ENCODE measurements around the gene CBFA2T3.

Gene CBFA2T3

DNA sequence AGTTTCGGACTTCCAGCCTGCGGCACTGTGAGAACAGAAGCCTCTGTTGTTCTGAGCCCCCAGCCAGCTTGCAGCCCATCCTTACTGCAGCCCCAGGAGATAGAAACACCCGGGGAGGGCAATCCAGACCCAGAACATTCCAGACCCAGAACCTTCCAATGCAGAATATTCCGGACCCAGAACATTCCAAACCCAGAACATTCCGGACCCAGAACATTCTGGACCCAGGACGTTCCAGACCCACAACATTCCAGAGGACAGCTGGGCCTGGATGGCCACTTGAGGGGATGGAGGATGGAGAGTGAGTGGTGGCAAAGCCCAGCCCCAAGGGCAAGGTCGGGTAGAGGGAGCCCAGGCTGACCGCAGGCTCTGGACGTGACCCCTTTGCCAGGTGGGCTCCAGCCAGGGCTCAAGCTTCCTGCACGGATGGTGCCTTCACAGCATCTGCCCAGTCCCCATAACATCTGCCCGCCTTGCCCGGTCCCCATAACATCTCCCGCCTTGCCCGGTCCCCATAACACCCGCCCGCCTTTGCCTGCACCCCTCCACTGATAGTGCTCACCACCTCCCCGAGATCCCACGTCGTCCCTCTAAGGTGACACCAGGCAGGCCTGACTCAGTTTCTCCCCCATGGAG is 3.5 kb downstream of the CBFA2T3 start:
- Histone ChIP-seq H3K36me3 (replicated peaks; ENCODE audit: low read depth, low read length) (peaks cover 11% of the 10 kb centered on the region), H3K27me3 (ENCODE audit: low read depth, low read length) (no peaks in the 10 kb centered on the region), H3K9ac (ENCODE audit: low read length) (peak overlapping the region; percentile 92; the same call in 1 of the 2 replicates), H4K20me1 (ENCODE audit: insufficient read depth, low read length) (no peaks in the 10 kb centered on the region), H3K4me3 (ENCODE audit: low read length) (peak overlapping the region; percentile 65), H3K9me3 (ENCODE audit: insufficient read depth, low read length) (no peaks in the 10 kb centered on the region), H2AFZ (ENCODE audit: low read depth, low read length) (no peak overlapping the region), H3K4me1 (ENCODE audit: low read length) (peaks cover 100% of the 10 kb centered on the region), H3K27ac (ENCODE audit: low read length) (peak overlapping the region; percentile 91), H3K79me2 (ENCODE audit: low read length) (peaks cover 56% of the 10 kb centered on the region), H3K4me2 (ENCODE audit: low read length) (peak overlapping the region; percentile 62)
- no peak for TF ChIP-seq EZH2phosphoT487 (IDR thresholded peaks at IDR 0.05; ENCODE audit: low read depth)
- TF ChIP-seq, protein P1, sequence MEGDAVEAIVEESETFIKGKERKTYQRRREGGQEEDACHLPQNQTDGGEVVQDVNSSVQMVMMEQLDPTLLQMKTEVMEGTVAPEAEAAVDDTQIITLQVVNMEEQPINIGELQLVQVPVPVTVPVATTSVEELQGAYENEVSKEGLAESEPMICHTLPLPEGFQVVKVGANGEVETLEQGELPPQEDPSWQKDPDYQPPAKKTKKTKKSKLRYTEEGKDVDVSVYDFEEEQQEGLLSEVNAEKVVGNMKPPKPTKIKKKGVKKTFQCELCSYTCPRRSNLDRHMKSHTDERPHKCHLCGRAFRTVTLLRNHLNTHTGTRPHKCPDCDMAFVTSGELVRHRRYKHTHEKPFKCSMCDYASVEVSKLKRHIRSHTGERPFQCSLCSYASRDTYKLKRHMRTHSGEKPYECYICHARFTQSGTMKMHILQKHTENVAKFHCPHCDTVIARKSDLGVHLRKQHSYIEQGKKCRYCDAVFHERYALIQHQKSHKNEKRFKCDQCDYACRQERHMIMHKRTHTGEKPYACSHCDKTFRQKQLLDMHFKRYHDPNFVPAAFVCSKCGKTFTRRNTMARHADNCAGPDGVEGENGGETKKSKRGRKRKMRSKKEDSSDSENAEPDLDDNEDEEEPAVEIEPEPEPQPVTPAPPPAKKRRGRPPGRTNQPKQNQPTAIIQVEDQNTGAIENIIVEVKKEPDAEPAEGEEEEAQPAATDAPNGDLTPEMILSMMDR (IDR thresholded peaks at IDR 0.05; ENCODE audit: low read depth, low read length): no peak

GRCh38 chr16:88973007-88973410 is 4.0 kb downstream of the CBFA2T3 start:
- Histone ChIP-seq H3K36me3 (replicated peaks; ENCODE audit: low read depth, low read length) (peaks cover 11% of the 10 kb centered on the region), H3K27me3 (ENCODE audit: low read depth, low read length) (no peaks in the 10 kb centered on the region), H3K27ac (ENCODE audit: low read length) (peak overlapping the region; percentile 91), H4K20me1 (ENCODE audit: insufficient read depth, low read length) (no peaks in the 10 kb centered on the region), H3K4me3 (ENCODE audit: low read length) (peak overlapping the region; percentile 65), H2AFZ (ENCODE audit: low read depth, low read length) (no peak overlapping the region), H3K9me3 (ENCODE audit: insufficient read depth, low read length) (no peaks in the 10 kb centered on the region), H3K4me2 (ENCODE audit: low read length) (peak overlapping the region; percentile 62), H3K9ac (ENCODE audit: low read length) (peak overlapping the region; percentile 92), H3K79me2 (ENCODE audit: low read length) (peaks cover 56% of the 10 kb centered on the region), H3K4me1 (ENCODE audit: low read length) (peaks cover 100% of the 10 kb centered on the region)
- TF ChIP-seq, protein P1 (IDR thresholded peaks at IDR 0.05; ENCODE audit: low read depth, low read length): no peak
- no peak for TF ChIP-seq EZH2phosphoT487 (IDR thresholded peaks at IDR 0.05; ENCODE audit: low read depth)

- peaks cover 12% of the 10 kb centered on the region for H3K36me3 ChIP-seq (replicated peaks; ENCODE audit: low read depth, low read length)
- no peaks in the 10 kb centered on the region for H4K20me1 ChIP-seq (ENCODE audit: insufficient read depth, low read length)
- H3K79me2 ChIP-seq (ENCODE audit: low read length): peaks cover 56% of the 10 kb centered on the region
- peak overlapping the region; percentile 92 for H3K9ac ChIP-seq (ENCODE audit: low read length)
- no peak for TF ChIP-seq EZH2phosphoT487 (IDR thresholded peaks at IDR 0.05; ENCODE audit: low read depth)
- H3K27me3 ChIP-seq (ENCODE audit: low read depth, low read length): no peaks in the 10 kb centered on the region
- peak overlapping the region; percentile 65 for H3K4me3 ChIP-seq (ENCODE audit: low read length)
- no peaks in the 10 kb centered on the region for H3K9me3 ChIP-seq (ENCODE audit: insufficient read depth, low read length)
- peak overlapping the region; percentile 62 for H3K4me2 ChIP-seq (ENCODE audit: low read length)
- H3K4me1 ChIP-seq (ENCODE audit: low read length): peaks cover 100% of the 10 kb centered on the region
- peak overlapping the region; percentile 91 for H3K27ac ChIP-seq (ENCODE audit: low read length)
- no peak overlapping the region for H2AFZ ChIP-seq (ENCODE audit: low read depth, low read length)
These were observed 4.7 kb downstream of the CBFA2T3 start for GRCh38 chr16:88972349-88972748.

DNA sequence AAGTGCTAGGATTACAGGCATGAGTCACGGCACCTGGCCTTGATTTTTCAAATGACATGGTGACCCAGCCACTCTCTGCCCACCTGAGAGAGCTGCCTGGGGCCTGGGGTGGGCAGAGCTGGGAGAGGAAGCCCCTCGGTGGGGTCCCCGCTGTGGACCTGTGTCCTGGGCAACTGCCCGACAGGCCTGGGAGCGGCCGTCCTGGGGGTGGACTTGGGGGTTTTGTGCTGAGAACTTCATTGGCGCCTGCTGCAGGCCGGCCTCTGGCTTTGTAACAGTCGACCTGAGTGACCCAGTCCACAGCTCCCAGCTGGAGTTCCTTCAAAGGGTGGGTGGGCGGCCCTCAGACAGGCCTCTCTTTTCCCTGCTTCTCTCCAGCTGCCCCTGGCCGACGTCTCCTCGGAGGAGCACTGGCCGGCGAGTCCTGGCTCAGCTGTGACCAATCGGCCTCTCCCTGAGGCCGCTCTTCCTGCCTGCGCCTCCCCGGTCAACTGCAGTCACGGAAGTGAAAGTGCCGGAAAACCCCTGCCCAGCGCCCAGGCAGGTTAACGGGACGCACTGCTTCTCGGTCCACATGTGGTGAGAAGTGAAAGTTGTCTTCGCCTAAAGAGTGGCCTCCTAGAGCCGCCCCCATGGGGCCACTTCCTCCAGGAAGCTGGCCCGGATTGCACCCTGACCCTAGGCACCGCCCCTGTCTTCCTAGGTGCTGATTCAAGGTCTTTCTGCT is 5.5 kb downstream of the CBFA2T3 start:
- Histone ChIP-seq H3K27me3 (ENCODE audit: low read depth, low read length) (no peaks in the 10 kb centered on the region), H3K9ac (ENCODE audit: low read length) (peak overlapping the region; percentile 92), H3K4me1 (ENCODE audit: low read length) (peaks cover 95% of the 10 kb centered on the region), H3K27ac (ENCODE audit: low read length) (peak overlapping the region; percentile 91), H3K36me3 (replicated peaks; ENCODE audit: low read depth, low read length) (peaks cover 15% of the 10 kb centered on the region), H2AFZ (ENCODE audit: low read depth, low read length) (no peak overlapping the region), H3K9me3 (ENCODE audit: insufficient read depth, low read length) (no peaks in the 10 kb centered on the region), H3K4me2 (ENCODE audit: low read length) (peak overlapping the region; percentile 62), H3K4me3 (ENCODE audit: low read length) (peak overlapping the region; percentile 65), H4K20me1 (ENCODE audit: insufficient read depth, low read length) (no peaks in the 10 kb centered on the region), H3K79me2 (ENCODE audit: low read length) (peaks cover 54% of the 10 kb centered on the region)
- TF ChIP-seq, protein P1 (IDR thresholded peaks at IDR 0.05; ENCODE audit: low read depth, low read length): no peak
- no peak for TF ChIP-seq EZH2phosphoT487 (IDR thresholded peaks at IDR 0.05; ENCODE audit: low read depth)
